T-helper 22 cell (primary cell): Measurements from ENCODE around the gene NFKBIA.
A peak's percentile ranks its signal among the peaks of the same experiment; 100 is the strongest.
"Not testable (repeated sequence)": the region's sequence is repeated elsewhere in the genome, so short reads cannot be mapped to it uniquely, and the experiment has no call there.

ENCODE experiments used
- DNase-seq: peaks from one replicate; pipeline ENCODE4 v3.0.0-alpha.2; 2020; ENCODE audit warnings: low read depth

The NFKBIA gene

DNA sequence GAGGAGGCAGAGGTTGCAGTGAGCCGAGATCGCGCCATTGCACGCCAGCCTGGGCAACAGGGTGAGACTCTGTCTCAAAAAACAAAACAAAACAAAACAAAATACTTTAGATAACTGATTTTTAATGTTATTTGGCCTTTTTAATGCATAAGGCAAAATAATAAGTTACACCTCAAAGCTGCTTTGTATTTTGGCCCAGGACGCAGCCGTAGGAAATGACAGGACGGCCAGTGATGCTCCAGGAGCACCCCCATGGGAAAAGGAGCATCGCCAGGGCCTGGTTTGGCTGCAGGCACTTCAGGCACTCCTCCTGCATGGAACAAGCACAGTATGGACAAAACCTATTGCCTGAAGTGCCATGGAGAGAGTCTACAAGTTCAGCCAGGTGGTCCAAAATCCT lies 3.5 kb upstream of the NFKBIA start:
- no peak for DNase-seq

DNA sequence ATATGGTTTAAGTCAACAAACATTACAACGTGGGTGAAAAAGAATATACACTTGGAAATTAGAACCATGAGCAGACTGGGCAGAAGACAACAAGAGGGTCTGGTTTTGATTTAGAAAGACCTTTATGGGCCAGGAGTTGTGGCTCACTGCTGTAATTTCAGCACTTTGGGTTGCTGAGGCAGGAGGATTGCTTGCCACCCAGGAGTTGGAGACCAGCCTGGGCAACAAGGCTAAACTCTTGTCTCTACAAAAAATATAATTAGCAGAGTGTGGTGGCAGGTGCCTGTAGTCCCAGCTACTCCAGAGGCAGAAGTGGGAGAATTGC lies 2.7 kb upstream of the NFKBIA start:
- no peak for DNase-seq

DNA sequence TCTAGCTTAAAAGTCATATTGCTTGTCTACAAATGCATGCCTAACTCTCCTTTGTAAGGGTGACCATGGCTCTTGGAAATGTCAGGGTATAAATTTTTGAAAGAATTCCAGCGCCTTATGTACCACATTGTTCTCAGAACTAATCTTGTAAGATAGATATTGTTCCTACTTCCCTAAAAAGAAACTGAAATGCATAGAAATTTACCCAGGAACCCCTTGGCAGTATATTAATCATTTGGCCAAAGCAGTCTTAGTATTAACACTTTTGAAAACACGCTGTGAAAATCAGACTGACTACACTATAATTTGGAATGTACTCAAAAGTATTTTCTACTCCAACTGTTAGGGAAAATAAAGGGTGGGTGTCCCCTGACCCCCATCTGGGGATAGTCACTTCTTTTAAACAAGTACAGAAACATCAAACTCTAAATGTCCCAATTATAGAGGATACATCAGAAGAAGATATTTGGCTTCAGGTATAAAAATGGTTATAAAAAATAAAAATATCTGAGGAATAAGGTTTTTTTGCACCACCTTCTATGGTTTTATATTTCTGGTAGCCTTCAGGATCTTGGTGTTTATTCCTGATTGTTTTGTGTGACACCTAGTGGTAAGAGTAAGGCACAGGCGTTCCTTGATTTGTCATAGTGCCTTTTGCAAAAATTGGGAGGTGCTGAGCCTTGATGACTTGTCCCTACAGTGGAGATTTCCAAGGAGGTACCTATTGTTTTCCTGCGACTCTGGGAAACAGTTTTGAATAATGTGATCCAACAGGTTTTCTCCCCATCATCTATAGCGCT lies 2.2 kb upstream of the NFKBIA start:
- no peak for DNase-seq

DNA sequence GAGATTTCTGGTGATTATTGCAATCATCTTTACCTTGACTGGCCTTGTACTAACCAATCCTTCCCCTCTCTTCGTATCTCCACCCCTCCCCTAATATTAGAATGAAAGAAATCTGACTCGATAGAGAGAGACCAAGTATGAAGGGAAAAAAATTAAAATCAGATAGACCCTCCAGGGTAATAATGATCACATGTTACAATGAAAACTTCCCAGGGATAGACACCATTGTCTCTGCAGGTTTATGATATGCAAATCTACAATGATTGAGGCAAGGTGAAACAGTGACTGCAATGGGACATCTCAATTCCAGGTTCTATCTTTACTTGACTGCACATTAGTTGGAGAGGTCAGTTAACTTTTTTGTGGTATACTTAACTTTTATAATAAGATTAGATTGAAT lies 1.5 kb upstream of the NFKBIA start:
- DNase-seq = no peak

DNA sequence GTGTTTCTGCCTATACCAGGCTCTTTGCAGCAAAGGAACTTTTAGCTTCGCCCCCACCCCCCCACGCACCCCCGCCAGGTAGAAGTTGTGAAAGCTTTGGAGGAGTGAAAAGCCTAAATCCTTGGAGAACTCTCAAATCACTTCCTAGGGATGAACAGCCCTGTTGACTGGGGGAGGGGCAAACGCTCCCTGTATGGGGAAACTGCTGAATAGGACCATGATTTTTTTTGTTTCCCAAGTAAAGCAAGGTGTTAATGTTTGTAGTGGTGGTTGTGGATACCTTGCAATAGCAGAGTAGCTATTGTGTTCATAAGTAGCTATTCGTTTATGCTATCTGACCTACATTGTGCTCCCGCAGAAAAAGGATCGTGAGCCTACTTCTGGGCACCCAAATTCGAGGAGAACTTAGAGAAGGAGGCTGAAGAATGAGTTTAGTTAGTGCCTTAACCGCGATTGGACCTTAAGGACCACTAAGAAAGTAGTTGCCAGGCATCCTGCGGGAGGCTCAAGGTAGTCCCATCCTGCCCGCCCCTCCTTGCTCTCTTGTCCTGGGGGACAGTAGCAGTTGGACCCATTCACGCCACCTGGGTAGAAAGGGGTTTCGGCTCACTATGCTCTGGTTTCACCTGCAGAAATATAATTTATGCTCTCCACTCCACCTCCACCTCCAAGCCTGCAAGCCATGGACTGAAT lies 901 bp upstream of the NFKBIA start:
- no peak for DNase-seq

DNA sequence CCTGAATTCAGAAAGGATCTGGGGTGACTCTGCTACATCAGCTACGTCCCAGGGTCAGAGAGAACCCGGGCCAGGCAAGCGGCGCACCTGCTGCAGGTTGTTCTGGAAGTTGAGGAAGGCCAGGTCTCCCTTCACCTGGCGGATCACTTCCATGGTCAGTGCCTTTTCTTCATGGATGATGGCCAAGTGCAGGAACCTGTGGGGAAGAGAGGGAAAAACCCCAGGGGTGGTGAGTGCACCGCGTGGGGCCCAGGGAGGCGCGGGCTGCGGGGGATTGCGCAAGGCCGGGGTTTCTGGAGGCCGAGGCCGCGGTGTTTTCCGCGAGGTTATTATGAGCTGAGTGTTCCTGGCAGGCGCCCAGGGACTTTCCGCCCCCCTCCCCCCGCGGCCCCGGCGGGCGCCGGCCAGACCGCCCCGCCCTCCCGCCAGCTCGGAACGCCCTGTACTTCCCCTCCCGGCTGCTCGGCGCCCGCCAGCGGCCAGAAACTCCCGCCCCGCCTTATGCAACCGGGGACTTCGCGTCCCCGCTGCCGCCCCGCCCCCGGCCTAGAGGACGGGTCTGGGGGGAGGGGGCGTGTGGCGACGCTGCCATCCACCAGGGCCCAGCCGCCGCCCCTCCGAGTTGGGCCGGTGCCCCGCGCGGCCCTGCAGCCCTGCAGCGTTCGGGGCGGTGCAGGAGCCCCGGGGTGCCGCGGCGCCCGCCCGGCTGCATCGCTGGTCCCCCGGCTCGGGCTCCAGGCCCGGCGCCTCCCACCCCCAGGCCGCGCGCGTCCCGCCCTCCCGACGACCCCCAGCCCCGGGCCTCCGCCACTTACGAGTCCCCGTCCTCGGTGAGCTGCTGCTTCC lies 723 bp downstream of the NFKBIA start:
- peak; percentile 93 for DNase-seq

DNA sequence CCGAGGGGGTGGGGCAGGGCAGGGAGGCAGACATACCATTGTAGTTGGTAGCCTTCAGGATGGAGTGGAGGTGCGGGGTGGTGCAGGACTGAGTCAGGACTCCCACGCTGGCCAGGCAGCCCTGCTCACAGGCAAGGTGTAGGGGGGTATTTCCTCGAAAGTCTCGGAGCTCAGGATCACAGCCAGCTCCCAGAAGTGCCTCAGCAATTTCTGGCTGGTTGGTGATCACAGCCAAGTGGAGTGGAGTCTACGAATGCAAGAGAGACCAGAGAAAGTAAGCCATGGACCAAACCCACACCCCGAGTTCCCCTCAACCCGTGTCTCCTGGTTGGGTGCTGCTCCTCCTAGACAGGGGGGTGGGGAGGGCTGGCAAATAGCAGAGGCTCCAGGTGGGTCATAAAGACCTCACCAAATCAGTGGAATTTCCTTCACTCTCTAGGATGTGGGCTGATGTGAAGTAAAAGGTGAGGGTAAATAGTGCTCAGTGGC lies 1.4 kb downstream of the NFKBIA start:
- no peak for DNase-seq

DNA sequence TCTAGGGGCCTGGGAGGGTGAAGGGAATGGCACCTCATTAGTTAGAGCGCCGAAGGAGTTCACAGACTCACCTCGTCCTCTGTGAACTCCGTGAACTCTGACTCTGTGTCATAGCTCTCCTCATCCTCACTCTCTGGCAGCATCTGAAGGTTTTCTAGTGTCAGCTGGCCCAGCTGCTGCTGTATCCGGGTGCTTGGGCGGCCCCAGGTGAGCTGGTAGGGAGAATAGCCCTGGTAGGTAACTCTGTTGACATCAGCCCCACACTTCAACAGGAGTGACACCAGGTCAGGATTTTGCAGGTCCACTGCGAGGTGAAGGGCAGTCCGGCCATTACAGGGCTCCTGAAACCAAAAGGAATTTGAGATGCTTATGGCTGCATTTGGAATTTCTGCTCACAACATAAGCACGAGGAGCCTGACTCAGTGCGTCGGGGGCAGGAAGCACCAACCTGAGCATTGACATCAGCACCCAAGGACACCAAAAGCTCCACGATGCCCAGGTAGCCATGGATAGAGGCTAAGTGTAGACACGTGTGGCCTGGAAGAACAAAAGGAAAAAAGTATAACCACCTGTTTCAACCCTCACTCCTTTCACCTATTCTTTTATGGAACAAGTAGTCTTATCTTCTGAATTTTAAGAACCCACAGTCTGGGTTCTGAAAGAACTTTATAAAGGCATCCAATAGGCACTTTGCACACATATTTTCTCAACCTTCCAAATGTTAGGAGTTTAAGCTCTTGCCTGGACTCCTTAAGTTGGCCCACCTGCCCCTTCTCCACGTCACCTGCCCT lies 2.0 kb downstream of the NFKBIA start:
- DNase-seq = no peak

DNA sequence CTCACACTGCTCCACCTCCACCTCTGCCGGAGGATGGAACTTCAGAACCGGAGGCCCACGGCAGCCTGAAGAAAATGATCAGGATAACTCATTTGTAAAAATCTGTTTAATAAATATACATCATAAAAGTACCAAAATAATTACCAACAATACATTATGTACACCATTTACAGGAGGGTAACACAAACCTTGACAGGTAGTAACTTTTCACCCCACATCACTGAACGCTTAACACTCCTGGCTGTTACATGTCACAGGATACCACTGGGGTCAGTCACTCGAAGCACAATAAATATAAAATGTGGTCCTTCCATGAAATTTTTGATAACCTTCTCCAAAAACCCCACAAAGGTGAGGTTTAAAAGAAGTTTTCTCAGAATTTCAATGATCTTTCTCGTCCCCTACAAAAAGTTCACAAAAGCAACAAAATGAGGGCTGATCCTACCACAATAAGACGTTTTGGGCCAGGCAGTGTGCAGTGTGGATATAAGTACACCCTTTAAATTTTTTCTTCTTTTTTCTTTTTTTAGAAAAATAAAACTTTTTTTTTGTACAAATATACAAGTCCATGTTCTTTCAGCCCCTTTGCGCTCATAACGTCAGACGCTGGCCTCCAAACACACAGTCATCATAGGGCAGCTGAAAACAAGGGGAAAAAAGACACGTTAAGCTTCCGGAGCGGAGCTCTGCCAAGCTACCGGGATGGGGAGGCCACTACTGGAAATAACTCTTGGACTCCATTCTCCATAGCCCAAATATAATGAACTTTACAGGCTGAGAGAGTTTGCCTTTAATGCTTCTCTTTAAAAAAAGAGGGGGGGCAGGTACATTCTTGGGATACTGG lies 2.9 kb downstream of the NFKBIA start:
- DNase-seq = no peak

DNA sequence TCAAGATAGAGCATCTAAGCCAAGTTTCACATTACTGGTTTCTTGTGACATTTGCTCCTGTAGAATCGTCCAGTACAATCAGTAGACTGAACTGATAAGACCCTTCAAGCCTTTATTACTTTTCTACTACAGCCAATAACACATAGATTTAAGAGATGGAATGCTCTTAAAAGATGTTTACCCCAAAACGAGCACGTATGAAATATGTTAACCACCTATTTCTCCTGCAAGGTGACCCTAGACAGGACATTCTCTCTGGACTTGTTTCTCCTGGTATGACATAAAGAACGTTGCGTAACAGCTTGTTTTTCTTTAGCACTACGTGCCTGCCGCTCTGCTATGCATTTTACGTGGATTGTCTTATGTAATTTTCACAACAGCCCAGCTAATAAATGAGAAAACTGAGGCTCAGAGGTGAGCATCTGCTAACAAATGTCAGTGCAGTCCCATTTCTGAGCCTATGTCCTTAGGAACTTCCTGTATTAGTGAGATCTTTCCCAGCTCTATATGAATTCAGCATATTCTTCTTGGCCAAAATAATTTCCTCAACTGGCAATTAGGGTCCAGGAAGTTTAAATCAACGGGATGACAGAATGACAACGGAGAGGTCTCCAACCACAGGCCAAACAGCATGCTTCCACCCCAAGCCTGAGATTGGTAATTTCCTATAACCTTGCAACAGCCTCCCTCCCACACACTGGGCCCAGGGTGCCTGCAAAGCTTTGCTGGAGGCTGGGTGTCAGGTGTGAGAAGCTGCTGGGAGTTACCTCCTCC lies 3.7 kb downstream of the NFKBIA start:
- peak; percentile 28 for DNase-seq

DNA sequence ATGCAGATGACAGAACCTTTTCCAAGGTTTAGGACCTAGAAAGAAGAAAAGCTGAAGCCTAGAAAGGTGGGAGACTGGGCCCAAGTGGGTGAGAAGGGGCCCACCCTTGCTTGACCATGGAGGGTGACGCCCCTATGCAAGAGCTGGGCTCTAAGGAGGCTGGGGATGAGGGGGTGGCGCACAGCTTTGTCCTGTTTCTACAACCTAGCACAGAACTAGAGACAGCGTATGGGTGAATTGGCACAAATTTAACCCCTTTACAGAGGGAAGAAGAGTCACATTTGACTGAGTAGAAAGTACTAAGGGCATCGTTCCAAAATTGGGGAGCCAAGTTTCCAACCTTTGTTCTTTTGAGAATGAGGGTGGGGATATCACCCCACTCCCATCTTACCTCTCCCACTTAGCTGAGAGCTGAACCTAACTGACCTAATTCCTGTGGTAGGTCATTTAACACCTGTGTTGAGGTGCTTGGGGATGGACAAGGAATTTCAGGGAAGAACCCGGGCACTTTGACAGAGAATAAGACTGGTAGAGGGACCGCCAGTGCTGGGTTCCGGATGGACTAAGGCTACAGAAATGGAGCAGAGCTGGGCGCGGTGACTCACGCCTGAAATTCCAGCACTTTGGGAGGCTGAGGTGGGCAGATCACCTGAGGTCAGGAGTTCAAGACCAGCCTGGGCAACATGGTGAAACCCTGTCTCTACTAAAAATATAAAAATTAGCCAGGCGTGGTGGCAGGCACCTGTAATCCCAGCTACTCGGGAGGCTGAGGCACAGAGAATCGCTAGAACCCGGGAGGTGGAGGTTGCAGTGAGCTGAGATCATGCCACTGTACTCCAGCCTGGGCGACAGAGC lies 5.2 kb downstream of the NFKBIA start:
- DNase-seq = no peak

DNA sequence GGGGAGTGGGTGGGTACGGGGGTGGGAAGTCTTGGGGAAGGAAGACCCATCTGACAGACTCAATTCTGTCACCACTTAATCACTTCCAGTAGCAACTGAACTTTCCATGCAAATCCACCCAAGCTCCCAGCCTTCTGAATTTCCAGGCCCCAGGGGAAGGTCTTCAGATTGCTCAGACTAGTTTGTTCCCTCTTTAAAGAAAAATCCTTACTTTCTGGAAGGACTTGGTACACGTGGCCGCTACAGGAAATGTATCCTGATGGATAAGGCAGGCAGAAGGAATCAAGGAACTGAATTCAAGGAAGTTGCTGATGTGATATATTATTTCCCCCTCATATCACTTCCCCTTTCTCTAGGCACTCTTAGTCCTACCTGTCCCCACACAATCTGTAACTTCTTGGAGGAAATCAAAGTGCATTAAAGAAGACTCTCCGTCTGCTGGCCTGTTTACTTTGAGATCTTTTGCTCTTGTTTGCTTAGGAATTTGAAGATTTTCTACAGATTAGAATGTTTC lies 6.4 kb downstream of the NFKBIA start:
- no peak for DNase-seq

DNA sequence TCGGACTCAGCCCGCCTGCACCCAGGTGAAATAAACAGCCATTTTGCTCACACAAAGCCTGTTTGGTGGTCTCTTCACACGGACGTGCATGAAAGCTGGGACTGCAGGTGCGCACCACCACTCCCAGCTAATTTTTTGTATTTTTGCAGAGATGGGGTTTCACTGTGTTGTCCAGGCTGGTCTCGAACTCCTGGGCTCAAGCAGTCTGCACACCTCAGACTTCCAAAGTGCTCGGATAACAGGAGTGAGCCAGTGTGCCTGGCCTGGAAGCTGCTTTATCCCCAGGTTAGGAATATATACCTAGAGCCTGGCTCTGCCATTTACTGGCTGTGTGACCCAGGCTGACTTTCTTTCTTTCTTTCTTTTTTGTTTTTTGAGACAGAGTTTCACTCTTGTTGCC lies 7.9 kb downstream of the NFKBIA start:
- DNase-seq = not testable (repeated sequence)

DNA sequence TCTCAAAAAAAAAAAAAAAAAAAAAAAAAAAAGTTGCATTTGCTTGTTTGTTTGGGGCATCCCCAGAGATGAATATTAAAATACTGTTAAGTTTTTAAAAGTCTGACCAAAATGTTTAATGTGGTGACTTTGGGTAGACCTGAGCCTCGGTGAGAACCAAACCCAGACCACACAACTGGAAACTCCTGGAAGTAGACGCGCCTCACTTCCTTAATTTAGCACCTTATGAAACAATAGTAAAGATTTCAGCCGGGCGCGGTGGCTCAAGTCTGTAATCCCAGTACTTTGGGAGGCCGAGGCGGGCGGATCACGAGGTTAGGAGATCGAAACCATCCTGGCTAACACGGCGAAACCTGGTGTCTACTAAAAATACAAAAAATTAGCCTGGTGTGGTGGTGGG lies 9.3 kb downstream of the NFKBIA start:
- DNase-seq = no peak

DNA sequence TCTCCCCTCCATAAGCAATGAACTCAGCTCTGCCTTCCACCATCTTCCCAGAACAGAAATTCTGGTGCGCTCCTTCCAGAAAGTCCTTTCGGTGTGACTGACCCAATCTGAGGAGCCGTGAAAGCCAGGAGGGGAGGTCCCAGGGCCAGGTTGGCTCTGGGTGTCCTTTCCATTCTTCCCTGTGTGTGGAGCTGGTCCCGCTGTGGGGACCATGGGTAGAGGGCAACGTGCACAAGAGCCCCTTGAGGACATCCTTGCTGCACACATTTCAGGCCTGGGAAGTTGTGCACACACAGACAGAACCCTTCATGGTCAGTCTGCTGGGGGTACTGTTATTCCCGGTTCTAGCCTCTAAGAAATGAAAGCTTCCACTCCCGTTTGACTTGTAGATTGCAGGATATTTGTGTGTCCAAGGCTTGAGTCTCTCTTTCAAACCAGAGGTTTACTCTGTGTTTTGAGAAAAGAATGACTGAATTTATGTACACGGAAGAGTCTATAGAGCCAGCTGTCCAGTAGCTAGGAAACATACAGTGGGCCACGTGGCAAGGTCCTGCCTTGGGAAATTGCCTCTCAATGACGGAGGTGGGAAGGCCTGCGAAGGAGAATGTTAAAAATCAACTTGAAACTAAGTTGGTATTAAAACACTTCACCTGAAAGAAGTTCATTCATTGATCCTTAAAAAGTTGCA lies 10.1 kb downstream of the NFKBIA start:
- DNase-seq = no peak

DNA sequence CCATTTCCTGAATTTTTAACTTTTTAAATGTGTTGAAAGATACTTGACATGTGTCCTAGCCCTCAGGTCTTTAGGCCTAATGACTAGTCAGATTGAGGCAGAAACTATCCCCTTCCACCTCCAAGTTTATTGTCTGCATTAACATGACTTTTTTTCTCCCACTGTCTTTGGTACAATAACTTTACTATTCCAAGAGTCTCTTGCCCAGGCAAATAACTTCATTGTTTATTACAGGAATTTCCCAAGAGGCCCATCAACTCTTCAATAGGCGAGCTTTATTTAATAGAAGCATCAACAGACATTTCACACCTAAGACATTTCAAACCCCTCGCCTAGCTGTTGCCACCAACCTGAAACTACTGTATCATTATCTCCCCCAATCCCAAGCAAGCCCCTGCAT lies 10.7 kb downstream of the NFKBIA start:
- no peak for DNase-seq

DNA sequence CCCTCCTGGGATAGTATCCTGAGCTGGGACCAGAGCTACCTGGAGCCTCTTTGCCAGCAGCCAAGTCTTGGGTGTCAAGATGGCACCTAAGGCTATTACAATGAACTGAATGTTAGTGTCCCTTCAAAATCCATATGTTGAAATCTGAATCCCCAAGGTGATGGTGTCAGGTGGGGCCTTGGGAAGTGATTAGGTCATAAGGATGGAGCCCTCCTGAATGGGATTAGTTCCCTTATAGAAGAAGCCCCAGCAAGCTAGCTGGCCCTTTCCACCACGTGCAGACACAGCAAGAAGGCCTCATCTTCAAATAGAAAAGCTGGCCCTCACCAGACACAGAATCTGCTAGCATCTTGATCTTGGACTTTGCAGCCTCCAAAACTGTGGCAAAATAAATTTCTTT lies 12.4 kb downstream of the NFKBIA start:
- no peak for DNase-seq

DNA sequence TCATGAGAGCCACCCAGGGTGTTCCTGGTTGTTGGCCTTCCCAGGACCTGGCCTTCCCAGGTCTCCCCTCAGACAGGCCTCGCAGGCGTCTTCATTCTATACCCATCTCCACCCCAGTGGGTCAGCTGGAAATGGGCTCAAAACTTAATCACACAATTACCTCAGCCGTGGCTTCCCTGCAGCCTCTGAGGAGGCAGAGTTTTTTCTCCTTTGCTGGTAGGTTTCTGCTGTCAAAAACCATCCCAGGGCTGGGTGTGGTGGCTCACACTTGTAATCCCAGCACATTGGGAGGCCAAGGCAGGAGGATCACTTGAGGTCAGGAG lies 13.2 kb downstream of the NFKBIA start:
- DNase-seq = no peak
